Measurements from ENCODE around the gene DBX1. TPM values are rescaled to one million over a fixed set of nuclear protein-coding genes. Genes with fewer than 3 reads are reported as not detected.

DBX1 gene
- total and polyA plus RNA-seq, 4 donors: not detected

- TF ChIP-seq ZBTB33 (IDR thresholded peaks at IDR 0.05) (no peak), EGR1 (IDR thresholded peaks at IDR 0.05; ENCODE audit: low read depth in 2 of 2) (no peak), FOXA2 (IDR thresholded peaks at IDR 0.05) (no peak), HNF4A (conservative IDR thresholded peaks at IDR 0.05) (no peak), GABPA (IDR thresholded peaks at IDR 0.05 in 1 of 2, conservative IDR thresholded peaks at IDR 0.05 in 1 of 2) (no peak), HNF4G (IDR thresholded peaks at IDR 0.05) (no peak), ATF3 (IDR thresholded peaks at IDR 0.05) (no peak)
- no peak overlapping the region for H3K27ac ChIP-seq (ENCODE audit: low read depth in 1 of 2, low read length in 2 of 2)
- 89% methylated on average over 4 of the region's 4 CpGs for WGBS
- H3K4me3 ChIP-seq (ENCODE audit: low read depth in 1 of 3, low read length in 3 of 3): no peak overlapping the region
- no peak overlapping the region for H3K9ac ChIP-seq (ENCODE audit: low read depth in 1 of 2, low read length in 2 of 2)
- no peak for DNase-seq (ENCODE audit: low spot score)
- H3K27me3 ChIP-seq (ENCODE audit: control insufficient read depth in 4 of 4, insufficient read depth in 4 of 4, low read length in 3 of 4): no peaks in the 10 kb centered on the region
- no peaks in the 10 kb centered on the region for H3K4me1 ChIP-seq (ENCODE audit: control insufficient read depth in 4 of 4, insufficient read depth in 4 of 4, low read length in 3 of 4)
- H3K36me3 ChIP-seq (ENCODE audit: control insufficient read depth in 4 of 4, insufficient read depth in 3 of 4, low read depth in 1 of 4, low read length in 3 of 4): no peaks in the 10 kb centered on the region
- H3K9me3 ChIP-seq (ENCODE audit: control insufficient read depth in 4 of 4, low read length in 3 of 4): no peaks in the 10 kb centered on the region
These were observed 21.6 kb downstream of the DBX1 start for GRCh38 chr11:20138707-20139106.

- Histone ChIP-seq H3K36me3 (ENCODE audit: control insufficient read depth in 4 of 4, insufficient read depth in 3 of 4, low read depth in 1 of 4, low read length in 3 of 4) (no peaks in the 10 kb centered on the region), H3K4me3 (ENCODE audit: low read depth in 1 of 3, low read length in 3 of 3) (no peak overlapping the region), H3K4me1 (ENCODE audit: control insufficient read depth in 4 of 4, insufficient read depth in 4 of 4, low read length in 3 of 4) (peaks cover 0 to under 1% (median 0%) of the 10 kb centered on the region in 4 donors), H3K9ac (ENCODE audit: low read depth in 1 of 2, low read length in 2 of 2) (no peak overlapping the region), H3K9me3 (ENCODE audit: control insufficient read depth in 4 of 4, low read length in 3 of 4) (no peaks in the 10 kb centered on the region), H3K27me3 (ENCODE audit: control insufficient read depth in 4 of 4, insufficient read depth in 4 of 4, low read length in 3 of 4) (no peaks in the 10 kb centered on the region), H3K27ac (ENCODE audit: low read depth in 1 of 2, low read length in 2 of 2) (no peak overlapping the region)
- DNase-seq (ENCODE audit: low spot score): no peak
- TF ChIP-seq NR2F2 (IDR thresholded peaks at IDR 0.05) (no peak), GABPA (IDR thresholded peaks at IDR 0.05 in 1 of 2, conservative IDR thresholded peaks at IDR 0.05 in 1 of 2) (no peak), RAD21 (IDR thresholded peaks at IDR 0.05) (no peak), FOXA1 (IDR thresholded peaks at IDR 0.05) (no peak), ZBTB33 (IDR thresholded peaks at IDR 0.05) (no peak), EGR1 (IDR thresholded peaks at IDR 0.05; ENCODE audit: low read depth in 2 of 2) (no peak), YY1 (IDR thresholded peaks at IDR 0.05) (no peak), SP1 (IDR thresholded peaks at IDR 0.05) (no peak)
These were observed 22.6 kb downstream of the DBX1 start for GRCh38 chr11:20137637-20138036.

- Histone ChIP-seq H3K36me3 (ENCODE audit: control insufficient read depth in 4 of 4, insufficient read depth in 3 of 4, low read depth in 1 of 4, low read length in 3 of 4) (no peaks in the 10 kb centered on the region), H3K9me3 (ENCODE audit: control insufficient read depth in 4 of 4, low read length in 3 of 4) (no peaks in the 10 kb centered on the region), H3K9ac (ENCODE audit: low read depth in 1 of 2, low read length in 2 of 2) (no peak overlapping the region), H3K4me3 (ENCODE audit: low read depth in 1 of 3, low read length in 3 of 3) (no peak overlapping the region), H3K4me1 (ENCODE audit: control insufficient read depth in 4 of 4, insufficient read depth in 4 of 4, low read length in 3 of 4) (peaks cover 0 to 11% (median 7%) of the 10 kb centered on the region in 4 donors), H3K27ac (ENCODE audit: low read depth in 1 of 2, low read length in 2 of 2) (no peak overlapping the region), H3K27me3 (ENCODE audit: control insufficient read depth in 4 of 4, insufficient read depth in 4 of 4, low read length in 3 of 4) (no peaks in the 10 kb centered on the region)
- WGBS: 84% methylated on average over 5 of the region's 5 CpGs
- DNase-seq (ENCODE audit: low spot score): no peak
- TF ChIP-seq RAD21 (IDR thresholded peaks at IDR 0.05) (no peak), HNF4G (IDR thresholded peaks at IDR 0.05) (no peak), RXRA (IDR thresholded peaks at IDR 0.05) (no peak), GABPA (IDR thresholded peaks at IDR 0.05 in 1 of 2, conservative IDR thresholded peaks at IDR 0.05 in 1 of 2) (no peak), EGR1 (IDR thresholded peaks at IDR 0.05; ENCODE audit: low read depth in 2 of 2) (no peak), YY1 (IDR thresholded peaks at IDR 0.05) (no peak), MAX (IDR thresholded peaks at IDR 0.05) (no peak), ZBTB33 (IDR thresholded peaks at IDR 0.05) (no peak), REST (IDR thresholded peaks at IDR 0.05) (no peak)
These were observed 25.1 kb downstream of the DBX1 start for GRCh38 chr11:20134991-20135736.
